NCI-H2029 (cell line): ENCODE results near the gene ITLN1.
"Not testable (repeated sequence)": the region's sequence is repeated elsewhere in the genome, so short reads cannot be mapped to it uniquely, and the experiment has no call there.

Source experiments
- DNase-seq: peaks from one replicate; lab custom pipeline; 2025; lab: John Stamatoyannopoulos, UW

ITLN1 gene

GRCh38 chr1:160885042-160885441 lies at the start of gene ITLN1:
Gene ITLN1 (minus strand): TSS chr1:160885180. CDS start chr1:160884877, 303 bp downstream.
- no peak for DNase-seq

GRCh38 chr1:160933305-160933704 lies 48.3 kb upstream of the ITLN1 start:
- DNase-seq = not testable (repeated sequence)

- DNase-seq = no peak
Measured at GRCh38 chr1:160925652-160926244, 40.8 kb upstream of the ITLN1 start.

- no peak for DNase-seq
Measured at GRCh38 chr1:160924791-160925651, 40.0 kb upstream of the ITLN1 start.

- no peak for DNase-seq
Measured at GRCh38 chr1:160916666-160917065, 31.7 kb upstream of the ITLN1 start.

GRCh38 chr1:160913229-160913628 lies 28.2 kb upstream of the ITLN1 start:
- not testable (repeated sequence) for DNase-seq

GRCh38 chr1:160911925-160912324 lies 26.9 kb upstream of the ITLN1 start:
- DNase-seq = no peak

GRCh38 chr1:160911441-160911840 lies 26.5 kb upstream of the ITLN1 start:
- DNase-seq = no peak

- no peak for DNase-seq
Measured at GRCh38 chr1:160910170-160910750, 25.3 kb upstream of the ITLN1 start.

GRCh38 chr1:160907976-160908375 lies 23.0 kb upstream of the ITLN1 start:
- no peak for DNase-seq

- DNase-seq = no peak
Measured at GRCh38 chr1:160905617-160905989, 20.6 kb upstream of the ITLN1 start.

- DNase-seq = no peak
Measured at GRCh38 chr1:160904783-160905616, 20.0 kb upstream of the ITLN1 start.

GRCh38 chr1:160902251-160902650 lies 17.3 kb upstream of the ITLN1 start:
- not testable (repeated sequence) for DNase-seq

GRCh38 chr1:160901768-160902167 lies 16.8 kb upstream of the ITLN1 start:
- no peak for DNase-seq

- DNase-seq = not testable (repeated sequence)
Measured at GRCh38 chr1:160900683-160901082, 15.7 kb upstream of the ITLN1 start.

- DNase-seq = not testable (repeated sequence)
Measured at GRCh38 chr1:160894368-160895135, 9.6 kb upstream of the ITLN1 start.

- no peak for DNase-seq
Measured at GRCh38 chr1:160891474-160891873, 6.5 kb upstream of the ITLN1 start.

- peak; percentile 51 for DNase-seq
Measured at GRCh38 chr1:160888926-160889325, 3.9 kb upstream of the ITLN1 start.

- DNase-seq = no peak
Measured at GRCh38 chr1:160887071-160887470, 2.1 kb upstream of the ITLN1 start.

GRCh38 chr1:160884579-160884978 lies 401 bp downstream of the ITLN1 start:
- DNase-seq = no peak
